MM.1S (cell line): Measurements from ENCODE around the gene SWAP70.

ENCODE experiments used
- EZH2 ChIP-seq: fragments of 300-600 bp; sonication (generic); optimal IDR thresholded peaks from 2 replicates; pipeline ENCODE3; 2017; ENCODE audit warnings: low read depth, mild to moderate bottlenecking, antibody characterized with exemption, low read length, mixed read lengths
- EZH2phosphoT487 ChIP-seq: fragments of 300-600 bp; sonication (generic); IDR thresholded peaks from 2 replicates; pipeline ENCODE4 v1.6.1; 2018; ENCODE audit warnings: antibody characterized with exemption, low read length
- TF ChIP-seq, protein P1 (sequence below): fragments of 300-600 bp; sonication (generic); IDR thresholded peaks from 2 replicates; pipeline ENCODE4 v1.5.1; 2016; ENCODE audit warnings: antibody characterized with exemption, low read length, mixed read lengths

DNA sequence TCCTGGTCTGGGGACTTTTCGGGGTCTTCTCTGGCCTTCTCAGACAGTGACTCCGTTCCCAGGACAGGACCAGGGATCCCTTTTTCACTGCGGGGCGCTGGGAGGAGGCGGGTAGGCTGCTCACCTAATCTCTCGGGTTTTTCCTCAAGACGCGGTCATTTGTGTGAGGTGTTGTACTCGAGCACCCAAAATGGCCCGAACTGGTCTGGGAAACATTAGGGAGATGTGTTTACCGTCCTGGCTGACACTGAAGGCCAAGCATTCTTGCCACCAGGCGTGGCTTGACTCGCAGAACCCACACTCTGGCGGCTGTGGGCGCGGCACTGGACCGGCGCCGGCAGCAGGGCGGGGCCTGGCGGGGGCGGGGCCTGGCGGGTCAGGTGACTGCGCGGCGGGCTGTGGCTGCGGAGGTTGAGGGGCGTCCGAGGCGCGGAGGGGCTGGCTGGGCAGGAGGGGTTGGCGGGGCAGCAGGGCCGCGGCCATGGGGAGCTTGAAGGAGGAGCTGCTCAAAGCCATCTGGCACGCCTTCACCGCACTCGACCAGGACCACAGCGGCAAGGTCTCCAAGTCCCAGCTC is at the start of gene SWAP70:
- TF ChIP-seq, protein P1, sequence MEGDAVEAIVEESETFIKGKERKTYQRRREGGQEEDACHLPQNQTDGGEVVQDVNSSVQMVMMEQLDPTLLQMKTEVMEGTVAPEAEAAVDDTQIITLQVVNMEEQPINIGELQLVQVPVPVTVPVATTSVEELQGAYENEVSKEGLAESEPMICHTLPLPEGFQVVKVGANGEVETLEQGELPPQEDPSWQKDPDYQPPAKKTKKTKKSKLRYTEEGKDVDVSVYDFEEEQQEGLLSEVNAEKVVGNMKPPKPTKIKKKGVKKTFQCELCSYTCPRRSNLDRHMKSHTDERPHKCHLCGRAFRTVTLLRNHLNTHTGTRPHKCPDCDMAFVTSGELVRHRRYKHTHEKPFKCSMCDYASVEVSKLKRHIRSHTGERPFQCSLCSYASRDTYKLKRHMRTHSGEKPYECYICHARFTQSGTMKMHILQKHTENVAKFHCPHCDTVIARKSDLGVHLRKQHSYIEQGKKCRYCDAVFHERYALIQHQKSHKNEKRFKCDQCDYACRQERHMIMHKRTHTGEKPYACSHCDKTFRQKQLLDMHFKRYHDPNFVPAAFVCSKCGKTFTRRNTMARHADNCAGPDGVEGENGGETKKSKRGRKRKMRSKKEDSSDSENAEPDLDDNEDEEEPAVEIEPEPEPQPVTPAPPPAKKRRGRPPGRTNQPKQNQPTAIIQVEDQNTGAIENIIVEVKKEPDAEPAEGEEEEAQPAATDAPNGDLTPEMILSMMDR = no peak; the same call in 1 of the 2 replicates
- TF ChIP-seq EZH2 (no peak), EZH2phosphoT487 (no peak)
